NOMO-1 treated with DMSO at 0.1 percent for 48 hours (cell line): ENCODE results near the gene LRRK2.

Experiments
- DNase-seq: peaks from one replicate; lab custom pipeline; 2025; ENCODE audit not compliant: unreplicated experiment; lab: John Stamatoyannopoulos, UW

LRRK2 gene

DNA sequence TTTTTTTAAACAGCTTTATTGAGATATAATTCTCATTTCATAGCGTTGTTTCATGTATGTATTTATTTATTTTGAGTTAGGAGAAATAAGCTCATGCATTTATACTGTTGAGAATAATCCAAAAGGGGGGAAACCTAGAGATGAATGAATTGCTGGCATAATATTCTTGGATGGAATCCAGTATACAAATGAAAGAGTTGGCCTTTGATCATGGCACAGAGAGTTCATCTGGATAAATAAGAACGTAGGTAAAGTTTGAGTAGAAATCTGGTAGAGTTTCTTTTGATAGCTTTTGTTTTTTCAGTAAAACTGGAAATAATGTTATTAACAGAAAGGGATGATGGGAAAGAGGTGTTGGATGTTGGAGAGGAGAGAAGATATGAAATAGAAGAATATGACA lies 166.2 kb downstream of the LRRK2 start:
- DNase-seq, result no peak

GRCh38 chr12:40393026-40393425 lies 168.2 kb downstream of the LRRK2 start:
- no peak for DNase-seq

DNA sequence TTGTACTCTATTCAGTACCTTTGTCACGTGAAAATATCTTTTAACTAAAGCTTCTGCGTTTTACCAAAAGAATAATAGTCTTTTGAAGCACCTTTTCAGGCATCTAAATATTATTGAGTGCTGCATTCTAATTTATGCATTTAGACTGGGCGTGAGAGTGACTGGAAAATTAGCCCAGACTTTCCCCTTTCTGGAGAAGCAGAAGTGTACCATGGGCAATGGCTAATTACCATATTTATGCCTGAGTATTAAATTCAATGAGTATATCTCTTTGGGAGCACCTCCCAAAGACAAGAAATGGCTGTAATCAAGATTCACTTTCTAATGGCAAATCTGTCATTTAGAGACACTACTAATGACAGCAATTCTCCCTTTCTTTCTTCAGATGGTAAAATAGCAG lies 174.9 kb downstream of the LRRK2 start:
- DNase-seq, result no peak

DNA sequence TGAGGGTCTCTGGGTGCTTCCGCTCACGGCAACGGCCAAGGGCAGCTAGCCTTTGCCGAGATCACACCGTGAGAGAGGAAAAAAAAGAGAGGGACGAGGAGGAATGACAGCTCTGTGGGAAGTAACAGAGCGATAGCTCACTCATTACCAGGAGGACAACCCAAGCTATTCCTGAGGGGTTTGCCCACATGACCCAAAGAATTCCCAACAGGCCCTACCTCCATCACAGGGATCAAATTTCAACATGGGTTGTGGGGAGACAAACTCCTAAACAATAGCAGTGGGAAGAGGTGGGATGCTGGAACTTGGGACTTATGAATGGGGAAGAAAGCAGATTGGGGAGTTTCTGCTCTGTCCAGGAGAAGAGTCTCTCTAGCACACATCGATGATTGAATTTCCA lies 180.6 kb downstream of the LRRK2 start:
- no peak for DNase-seq
